Liver (tissue), 9 donors: Measurements from ENCODE around the gene PDE3A. TPM values are rescaled to one million over a fixed set of nuclear protein-coding genes. Genes with fewer than 3 reads are reported as not detected.

Experiments
- DNase-seq: peaks from one replicate; pipeline ENCODE4 v3.0.0-alpha.2; 2017; ENCODE audit warnings: low spot score
- H3K27ac ChIP-seq, 2 donors: one replicate each; pipeline ENCODE4 v1.7.0; 2013; ENCODE audit warnings: inconsistent platforms in 2 of 2, low read length in 2 of 2, control low read depth in 1 of 2, low read depth in 1 of 2, mild to moderate bottlenecking in 1 of 2
- H3K27me3 ChIP-seq, 4 donors: one replicate each; pipeline versions ENCODE4 v1.6.1 to v1.7.0; 2013; ENCODE audit warnings: low read length in 3 of 4, inconsistent platforms in 1 of 4, mild to moderate bottlenecking in 1 of 4, moderate library complexity in 1 of 4; ENCODE audit not compliant: control insufficient read depth in 4 of 4, insufficient read depth in 4 of 4
- H3K36me3 ChIP-seq, 4 donors: one replicate each; pipeline versions ENCODE4 v1.6.1 to v1.7.0; 2013; ENCODE audit warnings: low read length in 3 of 4, mild to moderate bottlenecking in 3 of 4, low read depth in 1 of 4, moderate library complexity in 1 of 4; ENCODE audit not compliant: control insufficient read depth in 4 of 4, insufficient read depth in 3 of 4
- H3K4me1 ChIP-seq, 4 donors: one replicate each; pipeline versions ENCODE4 v1.6.1 to v1.7.0; 2013; ENCODE audit warnings: low read length in 3 of 4, mild to moderate bottlenecking in 3 of 4, moderate library complexity in 1 of 4; ENCODE audit not compliant: control insufficient read depth in 4 of 4, insufficient read depth in 4 of 4
- H3K4me3 ChIP-seq, 3 donors: one replicate each; pipeline versions ENCODE4 v1.6.1 to v1.7.0; 2013; ENCODE audit warnings: low read length in 3 of 3, control low read depth in 1 of 3, low read depth in 1 of 3, mild to moderate bottlenecking in 1 of 3
- H3K9ac ChIP-seq, 2 donors: one replicate each; pipeline ENCODE4 v1.7.0; 2013; ENCODE audit warnings: low read length in 2 of 2, mild to moderate bottlenecking in 2 of 2, moderate library complexity in 2 of 2, control low read depth in 1 of 2, low read depth in 1 of 2
- H3K9me3 ChIP-seq, 4 donors: one replicate each; pipeline versions ENCODE4 v1.6.1 to v1.7.0; 2013; ENCODE audit warnings: low read length in 3 of 4; ENCODE audit not compliant: control insufficient read depth in 4 of 4
- ATF3 ChIP-seq: IDR thresholded peaks from 2 replicates; pipeline ENCODE4 v1.6.1; 2016; ENCODE audit warnings: antibody characterized with exemption
- CTCF ChIP-seq: fragments of 150-350 bp; IDR thresholded peaks from 2 replicates; pipeline ENCODE4 v1.5.1; 2017; ENCODE audit warnings: improper control_type of control experiment, low read depth, low read length; ENCODE audit not compliant: missing input control
- EGR1 ChIP-seq, 2 donors: IDR thresholded peaks; 2 replicates each; pipeline ENCODE4 v1.6.1; 2016 to 2018; ENCODE audit warnings: antibody characterized with exemption in 2 of 2, low read depth in 2 of 2
- FOXA1 ChIP-seq: IDR thresholded peaks from 2 replicates; pipeline ENCODE4 v1.6.1; 2016; ENCODE audit warnings: antibody characterized with exemption
- FOXA2 ChIP-seq: IDR thresholded peaks from 2 replicates; pipeline ENCODE4 v1.6.1; 2016; ENCODE audit warnings: antibody characterized with exemption
- GABPA ChIP-seq, 2 donors: IDR thresholded peaks in 1 of 2; conservative IDR thresholded peaks in 1 of 2; 2 replicates each; pipeline ENCODE4 v1.6.1; 2016; ENCODE audit warnings: antibody characterized with exemption in 2 of 2, mild to moderate bottlenecking in 1 of 2, moderate library complexity in 1 of 2
- HNF4A ChIP-seq, 2 donors: conservative IDR thresholded peaks; 2 replicates each; pipeline ENCODE4 v1.6.1; 2016; ENCODE audit warnings: antibody characterized with exemption in 2 of 2, mild to moderate bottlenecking in 2 of 2
- HNF4G ChIP-seq: IDR thresholded peaks from 2 replicates; pipeline ENCODE4 v1.6.1; 2016; ENCODE audit warnings: antibody characterized with exemption
- JUND ChIP-seq, 2 donors: IDR thresholded peaks; 2 replicates each; pipeline ENCODE4 v1.6.1; 2016; ENCODE audit warnings: antibody characterized with exemption in 2 of 2
- MAX ChIP-seq: IDR thresholded peaks from 2 replicates; pipeline ENCODE4 v1.6.1; 2016; ENCODE audit warnings: antibody characterized with exemption
- NR2F2 ChIP-seq: IDR thresholded peaks from 2 replicates; pipeline ENCODE4 v1.6.1; 2016; ENCODE audit warnings: antibody characterized with exemption
- RAD21 ChIP-seq, 2 donors: IDR thresholded peaks; 2 replicates each; pipeline ENCODE4 v1.6.1; 2016; ENCODE audit warnings: antibody characterized with exemption in 2 of 2, mild to moderate bottlenecking in 2 of 2
- REST ChIP-seq: IDR thresholded peaks from 2 replicates; pipeline ENCODE4 v1.6.1; 2016; ENCODE audit warnings: antibody characterized with exemption, mild to moderate bottlenecking
- RXRA ChIP-seq, 2 donors: IDR thresholded peaks; 2 replicates each; pipeline ENCODE4 v1.6.1; 2017 to 2018; ENCODE audit warnings: antibody characterized with exemption in 2 of 2, mild to moderate bottlenecking in 1 of 2
- TAF1 ChIP-seq: conservative IDR thresholded peaks from 2 replicates; pipeline ENCODE4 v1.6.1; 2016; ENCODE audit warnings: antibody characterized with exemption, mild to moderate bottlenecking
- YY1 ChIP-seq: IDR thresholded peaks from 2 replicates; pipeline ENCODE4 v1.6.1; 2016; ENCODE audit warnings: antibody characterized with exemption, mild to moderate bottlenecking
- ZBTB33 ChIP-seq: IDR thresholded peaks from 2 replicates; pipeline ENCODE4 v1.6.1; 2016; ENCODE audit warnings: antibody characterized with exemption
- WGBS: extraction: QIAGEN DNeasy Blood & Tissue Kit; methylation state at CpG from one replicate; pipeline ENCODE4 v1.1.7; 2013; 5-methylcytosine and 5-hydroxymethylcytosine counted together
- polyA plus RNA-seq, 2 donors: library from polyadenylated mRNA; stranded (reverse) in 1 of 2; unstranded in 1 of 2; fragments of 200-250 nt in 1 of 2; fragments of >200 nt in 1 of 2; fragmentation: Nextera tagmentation in 1 of 2; extraction: Ambion mirVana in 1 of 2; gene quantifications; one replicate each; pipeline versions ENCODE4 v1.2.1 to v1.2.3, GENCODE V29; 2013 to 2015
- total RNA-seq, 2 donors: library from RNA; depleted of rRNA; stranded (reverse); fragments of >200 nt; gene quantifications; one replicate each; pipeline ENCODE4 v1.2.3, GENCODE V29; 2014
- donor health status: healthy.
- donor health status: healthy.
- donor health status: healthy.
- donor health status: healthy.
- donor health status: healthy.

Gene PDE3A
- total and polyA plus RNA-seq, 4 donors, result 0.50 to 3.8 (median 2.2) TPM

GRCh38 chr12:20486233-20486632, 117.9 kb downstream of the PDE3A start:
- no peak for TF ChIP-seq HNF4A (conservative IDR thresholded peaks at IDR 0.05)
- no peak for TF ChIP-seq TAF1
- TF ChIP-seq ATF3, result no peak
- TF ChIP-seq REST, result no peak
- TF ChIP-seq RXRA (IDR thresholded peaks at IDR 0.05), result no peak
- TF ChIP-seq ZBTB33, result no peak
- TF ChIP-seq CTCF, result no peak
- no peak for TF ChIP-seq FOXA1
- no peak for TF ChIP-seq RAD21 (IDR thresholded peaks at IDR 0.05)
- TF ChIP-seq JUND (IDR thresholded peaks at IDR 0.05), result no peak
- no peak for TF ChIP-seq YY1
- TF ChIP-seq GABPA (IDR thresholded peaks at IDR 0.05 in 1 of 2, conservative IDR thresholded peaks at IDR 0.05 in 1 of 2), result no peak
- no peak for TF ChIP-seq FOXA2
- TF ChIP-seq EGR1 (IDR thresholded peaks at IDR 0.05; ENCODE audit: low read depth in 2 of 2), result no peak
- no peak for TF ChIP-seq NR2F2

GRCh38 chr12:20487519-20487918, 119.2 kb downstream of the PDE3A start:
- 96% methylated on average over 2 of the region's 2 CpGs for WGBS
- Histone ChIP-seq H3K4me1 (no peaks in the 10 kb centered on the region), H3K4me3 (no peak overlapping the region), H3K27ac (no peak overlapping the region), H3K27me3 (no peaks in the 10 kb centered on the region), H3K9ac (no peak overlapping the region), H3K9me3 (no peaks in the 10 kb centered on the region), H3K36me3 (no peaks in the 10 kb centered on the region)
- no peak for TF ChIP-seq RXRA (IDR thresholded peaks at IDR 0.05)
- no peak for TF ChIP-seq JUND (IDR thresholded peaks at IDR 0.05)
- TF ChIP-seq MAX, result no peak
- no peak for TF ChIP-seq CTCF
- TF ChIP-seq HNF4G, result no peak
- TF ChIP-seq EGR1 (IDR thresholded peaks at IDR 0.05; ENCODE audit: low read depth in 2 of 2), result no peak
- no peak for DNase-seq

More at GRCh38 chr12:20486233-20486632, 117.9 kb downstream of the PDE3A start:
- no peak overlapping the region for H3K9ac ChIP-seq
- H3K4me3 ChIP-seq, result no peak overlapping the region
- H3K27ac ChIP-seq, result no peak overlapping the region
- no peaks in the 10 kb centered on the region for H3K9me3 ChIP-seq
- 97% methylated on average over 2 of the region's 2 CpGs for WGBS
- peaks cover 0 to 4% (median 0%) of the 10 kb centered on the region in 4 donors for H3K4me1 ChIP-seq
- no peaks in the 10 kb centered on the region for H3K27me3 ChIP-seq
- DNase-seq, result no peak
- H3K36me3 ChIP-seq, result no peaks in the 10 kb centered on the region
